ENCODE data around the gene RPA1. TPM values are rescaled to one million over a fixed set of nuclear protein-coding genes. Genes with fewer than 3 reads are reported as not detected.

Gene RPA1
- total RNA-seq, 1 experiment from 2014 or later, result 158 TPM

GRCh38 chr17:1899403-1900000 is 69.7 kb downstream of the RPA1 start:
- no peak for ATAC-seq
- Mint-ChIP-seq H3K27me3 (ENCODE audit: low read depth) (peaks cover 14% of the 10 kb centered on the region), H3K27ac (no peak overlapping the region), H3K36me3 (peaks cover 39% of the 10 kb centered on the region), H3K4me3 (no peak overlapping the region), H3K9me3 (no peaks in the 10 kb centered on the region), H3K4me1 (no peaks in the 10 kb centered on the region)
- ChIA-PET POLR2A (no interaction called here), CTCF (no interaction called here)
- no peak for DNase-seq (ENCODE audit: low spot score)
- no peak for TF ChIP-seq GRHL2 (CRISPR knock-in tag; IDR thresholded peaks at IDR 0.05; ENCODE audit: insufficient replicate concordance, severe bottlenecking)
- no peak for TF ChIP-seq MLX (CRISPR knock-in tag; IDR thresholded peaks at IDR 0.05)
- no peak for TF ChIP-seq GABPB1 (CRISPR knock-in tag; IDR thresholded peaks at IDR 0.05)
- TF ChIP-seq ZNF532 (CRISPR knock-in tag; IDR thresholded peaks at IDR 0.05; ENCODE audit: borderline replicate concordance), result no peak

- ATAC-seq, result no peak
- no peak overlapping the region for H3K4me3 Mint-ChIP-seq
- no peak overlapping the region for H3K27ac Mint-ChIP-seq
- no peaks in the 10 kb centered on the region for H3K9me3 Mint-ChIP-seq
- no peaks in the 10 kb centered on the region; the same call in 1 of the 2 replicates for H3K36me3 Mint-ChIP-seq
- CTCF ChIA-PET, result interaction anchor here (0.7 to 0.9 kb wide), 2 partner anchors 124 to 340 kb away, joined by 3 read pairs; no protein-coding TSS in a partner anchor
- POLR2A ChIA-PET, result no interaction called here
- no peak for DNase-seq (ENCODE audit: low spot score)
- peaks cover 2% of the 10 kb centered on the region for H3K4me1 Mint-ChIP-seq
- H3K27me3 Mint-ChIP-seq (ENCODE audit: low read depth), result peaks cover 64% of the 10 kb centered on the region
- no peak for TF ChIP-seq TP53 (CRISPR knock-in tag; IDR thresholded peaks at IDR 0.05)
- TF ChIP-seq PRRX2 (CRISPR knock-in tag; IDR thresholded peaks at IDR 0.05), result no peak
- no peak for TF ChIP-seq MLX (CRISPR knock-in tag; IDR thresholded peaks at IDR 0.05)
- no peak for TF ChIP-seq NR3C1 (CRISPR knock-in tag; conservative IDR thresholded peaks at IDR 0.05; ENCODE audit: low read depth)
- TF ChIP-seq FOXP4 (CRISPR knock-in tag; IDR thresholded peaks at IDR 0.05), result no peak
- TF ChIP-seq ZNF423 (CRISPR knock-in tag; IDR thresholded peaks at IDR 0.05), result no peak
- no peak for TF ChIP-seq CTCF (IDR thresholded peaks at IDR 0.05)
- TF ChIP-seq ZMAT4 (CRISPR knock-in tag; IDR thresholded peaks at IDR 0.05), result no peak
- TF ChIP-seq ATF1 (CRISPR knock-in tag; IDR thresholded peaks at IDR 0.05), result no peak
- no peak for TF ChIP-seq GRHL2 (CRISPR knock-in tag; IDR thresholded peaks at IDR 0.05; ENCODE audit: insufficient replicate concordance, severe bottlenecking)
- TF ChIP-seq ZNF512 (CRISPR knock-in tag; IDR thresholded peaks at IDR 0.05; ENCODE audit: borderline replicate concordance), result no peak
- no peak for TF ChIP-seq RORB (CRISPR knock-in tag; IDR thresholded peaks at IDR 0.05)
- no peak for TF ChIP-seq ZNF138 (CRISPR knock-in tag; conservative IDR thresholded peaks at IDR 0.05)
- TF ChIP-seq ETV6 (CRISPR knock-in tag; IDR thresholded peaks at IDR 0.05), result no peak
- TF ChIP-seq ZNF425 (CRISPR knock-in tag; conservative IDR thresholded peaks at IDR 0.05), result no peak
Measured at GRCh38 chr17:1904273-1905182, 74.7 kb downstream of the RPA1 start.

Measured in WTC11 (cell line).